ENCODE results near the gene CFI. TPM values are rescaled to one million over a fixed set of nuclear protein-coding genes. Genes with fewer than 3 reads are reported as not detected.

Gene CFI
- total and polyA plus RNA-seq, 9 of the 15 experiments (the other 6 are each of a cell fraction or from before 2014, with no cell fraction given), result 0.30 to 8.4 (median 0.95) TPM

GRCh38 chr4:109739547-109739946 is 62.3 kb downstream of the CFI start (continued):
- TF ChIP-seq REST (IDR thresholded peaks at IDR 0.05; ENCODE audit: borderline replicate concordance), result no peak
- no peak for TF ChIP-seq REST (CRISPR knock-in tag; IDR thresholded peaks at IDR 0.05; ENCODE audit: low read depth)
- no peak for TF ChIP-seq MEF2A (IDR thresholded peaks at IDR 0.05; ENCODE audit: control insufficient read depth, low read depth, low read length)
- peak; percentile 97 for TF ChIP-seq KDM1A (IDR thresholded peaks at IDR 0.05)
- TF ChIP-seq SMAD4 (CRISPR knock-in tag; conservative IDR thresholded peaks at IDR 0.05), result 0 out of 2 replicates have a peak, but pooled peaks have one; percentile 28
- TF ChIP-seq GABPA (tag; conservative IDR thresholded peaks at IDR 0.05; ENCODE audit: low read depth), result no peak
- TF ChIP-seq MAZ (CRISPR knock-in tag; conservative IDR thresholded peaks at IDR 0.05 in 1 of 2, IDR thresholded peaks at IDR 0.05 in 1 of 2), result no peak
- no peak for TF ChIP-seq ZNF146 (CRISPR knock-in tag; IDR thresholded peaks at IDR 0.05; ENCODE audit: unreplicated experiment)
- 0 out of 2 replicates have a peak, but pooled peaks have one; percentile 15 for TF ChIP-seq DPF2 (IDR thresholded peaks at IDR 0.05)
- TF ChIP-seq, protein P1, sequence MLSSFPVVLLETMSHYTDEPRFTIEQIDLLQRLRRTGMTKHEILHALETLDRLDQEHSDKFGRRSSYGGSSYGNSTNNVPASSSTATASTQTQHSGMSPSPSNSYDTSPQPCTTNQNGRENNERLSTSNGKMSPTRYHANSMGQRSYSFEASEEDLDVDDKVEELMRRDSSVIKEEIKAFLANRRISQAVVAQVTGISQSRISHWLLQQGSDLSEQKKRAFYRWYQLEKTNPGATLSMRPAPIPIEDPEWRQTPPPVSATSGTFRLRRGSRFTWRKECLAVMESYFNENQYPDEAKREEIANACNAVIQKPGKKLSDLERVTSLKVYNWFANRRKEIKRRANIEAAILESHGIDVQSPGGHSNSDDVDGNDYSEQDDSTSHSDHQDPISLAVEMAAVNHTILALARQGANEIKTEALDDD (IDR thresholded peaks at IDR 0.05), result peak; percentile 49; the same call in 1 of the 2 replicates
- TF ChIP-seq FOSL1 (tag; conservative IDR thresholded peaks at IDR 0.05), result peak; percentile 31; the same call in 1 of the 2 replicates
- TF ChIP-seq NR2C1 (IDR thresholded peaks at IDR 0.05), result no peak
- TF ChIP-seq NR2C1 (tag; IDR thresholded peaks at IDR 0.05), result no peak

Measured in K562 (cell line).